Activated CD4-positive, alpha-beta T cell treated with anti-CD3 and anti-CD28 coated beads, Interleukin-2, Interleukin-4, amounts not matched to agents 100 ng/mL and 50 ng/mL, durations not matched to agents 16 hours and 8 hours (primary cell): ENCODE data around the gene CAMKMT.
"Not testable (repeated sequence)": the region's sequence is repeated elsewhere in the genome, so short reads cannot be mapped to it uniquely, and the experiment has no call there.

ENCODE experiments used
- DNase-seq: peaks from one replicate; pipeline ENCODE4 v3.0.0-alpha.2; 2020; ENCODE audit warnings: low spot score

The CAMKMT gene

DNA sequence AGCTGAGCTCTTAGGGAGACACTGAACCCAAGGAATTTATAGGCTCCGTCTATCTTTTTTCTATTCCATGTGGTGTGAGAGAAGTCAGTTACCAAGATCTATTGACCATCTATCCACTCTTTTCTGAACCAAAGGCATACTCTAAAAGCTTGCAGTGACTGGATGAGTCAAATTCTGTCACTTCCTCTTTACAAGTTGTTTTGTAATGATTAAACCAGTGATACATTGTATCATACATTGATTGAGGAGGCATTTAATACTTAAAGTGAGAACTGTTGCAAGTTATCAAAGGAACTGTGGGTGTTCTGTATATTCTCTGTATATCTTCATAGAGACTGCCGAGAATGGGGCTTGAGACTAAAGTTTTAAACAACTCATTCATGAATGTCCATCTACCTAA is 188.8 kb downstream of the CAMKMT start:
- DNase-seq = peak; percentile 24

DNA sequence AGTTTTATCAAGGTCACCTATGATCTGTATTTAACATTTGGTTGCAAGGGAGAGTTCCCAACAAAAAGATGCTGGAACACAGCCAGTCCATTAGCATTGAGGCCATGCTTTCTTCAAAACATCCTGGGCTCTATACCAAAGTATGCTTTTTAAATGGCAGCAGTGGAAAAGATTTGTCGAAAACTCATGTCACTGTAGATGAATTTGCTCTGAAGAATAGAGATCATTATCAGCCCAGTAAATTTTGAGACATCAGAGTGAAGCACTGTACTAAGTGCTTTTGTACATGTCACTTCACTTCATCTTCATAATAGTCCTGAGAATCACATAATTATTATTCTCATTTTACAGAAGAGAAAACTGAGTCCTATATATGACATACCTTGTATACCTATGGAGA is 189.8 kb downstream of the CAMKMT start:
- no peak for DNase-seq

DNA sequence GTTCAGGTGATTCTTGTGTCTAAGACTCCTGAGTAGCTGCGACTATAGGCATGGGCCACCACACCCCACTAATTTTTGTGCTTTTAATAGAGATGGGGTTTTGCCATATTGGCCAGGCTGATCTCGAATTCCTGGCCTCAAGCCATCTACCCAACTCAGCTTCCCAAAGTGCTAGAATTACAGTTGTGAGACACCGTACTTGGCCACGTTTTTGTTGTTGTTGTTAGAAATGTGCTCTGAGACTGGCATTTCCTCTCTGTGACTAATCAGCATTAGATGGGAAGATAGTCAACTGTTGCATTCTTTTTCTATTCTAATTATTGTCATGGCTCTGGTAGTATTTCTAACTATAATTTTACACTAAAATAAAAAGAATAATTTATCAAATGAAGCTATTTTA is 191.7 kb downstream of the CAMKMT start:
- no peak for DNase-seq

DNA sequence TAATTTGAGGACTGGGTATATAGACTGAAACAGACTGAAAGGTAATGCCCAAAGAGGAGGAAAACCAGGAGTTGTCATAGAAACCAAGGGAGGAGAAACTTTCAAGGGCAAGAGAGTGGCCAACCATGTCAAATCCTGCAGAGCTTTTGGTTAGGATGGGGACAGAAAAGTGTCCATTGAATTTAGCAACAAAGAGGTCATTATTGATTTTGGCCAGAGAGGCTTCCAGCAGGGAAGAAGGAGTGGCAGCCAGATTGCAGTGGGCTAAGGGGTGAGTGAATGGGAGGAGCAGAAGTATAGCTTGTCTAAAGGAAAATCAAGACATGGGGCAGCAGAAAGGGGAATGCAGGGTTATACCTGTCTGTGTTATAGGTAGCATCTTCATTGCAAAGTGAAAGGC is 194.0 kb downstream of the CAMKMT start:
- no peak for DNase-seq

DNA sequence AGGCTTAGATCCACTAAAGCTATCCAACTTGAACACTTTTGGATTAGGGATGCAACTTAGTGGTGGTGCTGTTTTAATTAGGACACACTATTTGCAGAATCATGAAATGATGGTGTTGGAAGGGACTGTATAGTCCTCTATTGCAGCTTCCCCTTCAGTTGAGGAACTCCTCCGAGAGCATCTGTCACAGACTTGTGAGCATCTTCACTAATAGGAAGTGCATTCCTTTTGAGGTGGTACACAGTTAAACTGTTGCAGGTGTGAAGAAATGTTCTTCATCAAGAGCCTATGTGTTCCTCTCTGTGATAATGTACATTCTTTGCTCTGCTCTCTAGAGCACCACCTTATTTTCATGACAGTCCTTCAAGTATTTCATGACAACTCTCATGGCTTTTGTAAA is 197.4 kb downstream of the CAMKMT start:
- DNase-seq = no peak

DNA sequence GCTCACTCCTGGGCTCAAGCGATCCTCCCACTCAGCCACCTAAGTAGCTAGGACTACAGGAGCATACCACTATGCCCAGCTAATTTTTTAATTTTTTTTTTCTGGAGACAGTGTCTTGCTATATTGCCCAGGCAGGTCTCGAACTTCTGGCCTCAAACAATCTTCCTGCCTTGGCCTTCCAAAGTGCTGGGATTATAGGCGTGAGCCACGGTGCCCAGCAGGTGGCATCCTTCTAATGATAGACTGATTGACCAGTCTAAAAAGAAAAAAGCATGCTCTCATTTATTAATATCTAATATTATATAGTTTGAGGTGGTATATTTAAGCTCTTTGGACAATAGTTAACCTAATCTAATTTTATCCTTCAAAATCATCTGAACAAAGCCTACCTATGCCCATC is 198.6 kb downstream of the CAMKMT start:
- no peak for DNase-seq

DNA sequence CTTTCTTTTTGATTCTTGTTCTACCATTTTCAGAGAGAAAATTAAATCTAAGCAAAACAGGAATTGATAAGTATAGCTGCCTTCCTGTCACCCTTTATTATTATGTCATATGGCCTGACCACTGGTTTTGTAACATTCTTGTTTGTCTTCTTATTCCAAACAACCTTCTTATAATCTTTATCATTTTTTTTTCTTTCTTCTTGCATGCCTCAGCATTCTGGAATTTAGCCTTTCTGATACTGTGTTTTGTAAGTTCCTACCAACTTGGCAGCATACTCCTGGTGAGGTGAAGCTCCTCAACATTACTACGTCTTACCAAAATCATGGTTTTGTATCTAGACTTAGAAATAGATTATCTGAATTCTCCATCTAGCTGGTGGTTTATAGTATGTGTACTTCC is 199.2 kb downstream of the CAMKMT start:
- DNase-seq = no peak

DNA sequence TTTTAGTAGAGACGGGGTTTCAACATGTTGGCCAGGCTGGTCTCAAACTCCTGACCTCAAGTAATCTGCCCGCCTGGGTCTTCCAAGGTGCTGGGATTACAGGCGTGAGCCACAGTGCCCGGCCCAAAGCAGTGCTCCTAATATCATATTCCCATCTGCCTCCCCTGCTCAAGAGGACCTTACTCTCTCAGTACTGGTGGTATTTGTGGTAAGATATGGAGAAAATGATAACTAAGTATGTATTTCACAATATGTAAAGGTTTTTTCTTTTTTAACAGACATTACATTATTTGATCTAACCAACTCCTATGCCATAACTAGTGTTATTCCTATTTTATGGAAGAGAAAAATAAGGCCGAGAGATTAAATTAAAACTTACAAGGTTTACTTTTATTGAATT is 201.0 kb downstream of the CAMKMT start:
- DNase-seq = no peak

DNA sequence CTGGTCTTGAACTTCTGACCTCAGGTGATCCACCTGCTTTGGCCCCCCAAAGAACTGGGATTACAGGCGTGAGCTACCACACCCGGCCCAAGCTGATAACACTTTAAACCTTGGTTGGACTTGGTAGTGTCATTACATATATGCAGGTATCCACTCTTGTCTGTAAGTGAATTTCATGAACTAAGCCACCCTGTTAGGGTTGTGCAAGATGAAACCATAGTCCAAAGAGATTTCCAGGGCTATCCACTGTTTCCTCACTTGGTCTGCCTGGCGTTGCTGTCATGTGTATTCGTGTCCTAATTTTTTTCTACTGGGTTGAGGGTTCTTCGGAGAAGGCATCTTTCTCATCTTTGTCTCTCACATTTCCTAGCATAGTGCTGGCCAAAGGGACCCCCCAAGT is 203.0 kb downstream of the CAMKMT start:
- DNase-seq = no peak

DNA sequence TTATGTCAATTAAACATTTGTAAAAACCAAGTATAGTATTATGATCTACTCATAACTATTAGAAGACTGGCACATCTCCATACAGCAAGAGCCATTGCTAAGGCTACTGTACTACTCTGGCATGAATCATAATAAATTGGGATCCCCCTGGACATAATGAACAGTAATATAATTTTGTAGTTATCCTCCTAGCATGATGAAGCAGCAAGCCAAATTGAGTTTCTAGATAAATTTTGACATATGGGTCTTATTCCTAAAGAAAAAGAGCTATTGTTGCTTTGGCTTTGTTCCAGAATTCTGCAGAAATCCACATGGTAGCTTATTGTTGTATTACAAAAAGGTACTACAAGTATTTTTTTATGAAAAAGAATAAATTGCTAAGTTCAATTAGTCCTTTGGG is 204.3 kb downstream of the CAMKMT start:
- DNase-seq = no peak

DNA sequence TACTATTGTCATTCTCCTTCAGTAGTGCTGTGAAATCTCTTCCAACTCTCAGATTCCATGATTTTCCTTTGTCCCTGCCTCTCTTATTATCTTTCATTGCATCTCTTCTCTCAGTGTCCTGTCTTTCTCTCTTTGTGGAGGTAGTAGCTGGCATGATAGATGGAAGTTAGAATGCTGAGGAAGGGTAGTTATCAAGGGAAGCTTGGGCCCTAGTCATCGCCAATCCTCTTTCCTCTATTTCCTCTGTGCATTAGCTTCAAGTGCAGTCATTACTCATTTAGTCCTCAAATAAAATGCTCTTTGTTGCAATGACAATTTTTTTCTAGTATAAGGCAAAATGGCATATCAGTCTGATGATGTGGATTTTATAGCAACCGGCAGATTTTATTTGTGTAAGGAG is 207.7 kb downstream of the CAMKMT start:
- DNase-seq = no peak

DNA sequence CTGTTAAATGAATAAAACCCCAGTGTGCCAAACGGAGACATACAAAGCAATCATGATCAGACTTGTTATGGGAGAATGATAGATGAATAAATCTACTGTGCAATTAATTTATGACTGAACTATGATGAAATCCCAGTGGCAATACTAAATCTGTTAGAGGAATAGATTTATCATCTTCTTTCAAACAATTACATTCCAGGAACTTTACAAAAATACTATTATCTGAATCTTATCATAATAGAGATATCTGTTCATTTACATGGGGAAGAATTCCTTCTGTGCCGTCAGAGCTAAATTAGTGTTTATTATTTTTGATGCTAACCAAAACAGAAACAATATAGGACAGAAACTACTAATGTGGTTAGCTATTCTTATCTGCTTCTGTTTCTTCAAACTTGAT is 208.5 kb downstream of the CAMKMT start:
- no peak for DNase-seq

DNA sequence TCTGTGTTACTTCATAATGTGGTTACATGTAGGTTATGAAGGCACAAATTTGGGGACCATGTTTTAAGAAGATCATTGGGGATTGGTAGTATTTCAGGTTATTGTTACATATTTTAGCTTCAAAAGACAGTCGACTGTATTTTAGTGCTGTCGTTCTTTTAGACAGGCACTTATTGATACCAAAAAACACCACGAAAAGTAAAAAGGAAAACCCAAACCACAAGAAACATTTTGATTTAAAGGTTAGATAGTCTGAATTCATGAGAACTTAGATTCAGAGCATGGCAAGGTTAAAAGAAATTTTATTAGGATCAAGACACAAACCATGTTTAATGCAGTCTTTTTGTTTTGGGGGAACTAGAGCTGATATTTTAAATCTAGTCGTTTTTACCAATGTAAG is 209.0 kb downstream of the CAMKMT start:
- DNase-seq = no peak

DNA sequence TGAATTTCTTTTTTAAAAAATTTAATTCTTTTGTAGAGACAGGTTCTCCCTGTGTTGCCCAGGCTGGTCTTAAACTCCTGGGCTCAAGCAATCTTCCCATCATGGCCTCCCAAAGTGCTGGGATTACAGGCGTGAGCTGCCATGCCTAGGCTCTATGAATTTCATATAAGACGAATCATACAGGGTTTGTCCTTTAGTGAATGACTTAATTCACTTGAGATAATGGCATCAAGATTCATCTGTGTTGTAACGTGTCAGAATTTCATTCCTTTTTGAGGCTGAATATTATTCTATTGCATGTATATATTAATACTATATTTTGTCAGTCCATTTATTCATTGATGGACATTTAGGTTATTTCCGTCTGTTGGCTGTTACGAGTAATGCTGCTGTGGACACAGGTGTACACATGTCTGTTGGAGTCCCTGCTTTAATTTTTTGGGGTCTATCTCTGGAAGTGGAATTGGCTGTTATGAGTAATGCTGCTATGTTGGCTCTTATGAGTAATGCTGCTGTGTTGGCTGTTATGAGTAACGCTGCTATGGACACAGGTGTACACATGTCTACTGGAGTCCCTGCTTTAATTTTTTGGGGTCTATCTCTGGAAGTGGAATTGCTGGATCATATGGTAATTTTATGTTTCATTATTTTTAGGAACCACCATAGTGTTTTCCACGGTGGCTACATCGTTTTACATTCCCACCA is 210.6 kb downstream of the CAMKMT start:
- no peak for DNase-seq

DNA sequence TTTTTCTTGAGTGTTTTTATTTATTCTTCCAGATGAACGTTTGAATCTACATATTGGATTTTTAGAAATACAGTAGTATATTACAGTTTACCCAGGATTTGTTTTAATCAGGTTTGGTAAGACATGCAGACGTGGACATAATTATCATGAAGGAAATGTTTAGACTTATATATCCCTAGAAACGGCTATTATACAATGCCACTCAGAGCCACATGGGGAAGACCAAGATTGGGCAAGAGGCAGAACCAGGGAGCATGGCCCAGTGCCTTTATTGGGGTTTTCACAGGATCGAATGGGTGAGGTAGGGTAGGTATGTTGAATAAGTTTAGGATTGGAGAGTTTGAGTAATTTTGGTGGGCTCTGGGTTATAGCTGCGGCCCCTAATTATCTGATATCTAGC is 212.2 kb downstream of the CAMKMT start:
- no peak for DNase-seq

DNA sequence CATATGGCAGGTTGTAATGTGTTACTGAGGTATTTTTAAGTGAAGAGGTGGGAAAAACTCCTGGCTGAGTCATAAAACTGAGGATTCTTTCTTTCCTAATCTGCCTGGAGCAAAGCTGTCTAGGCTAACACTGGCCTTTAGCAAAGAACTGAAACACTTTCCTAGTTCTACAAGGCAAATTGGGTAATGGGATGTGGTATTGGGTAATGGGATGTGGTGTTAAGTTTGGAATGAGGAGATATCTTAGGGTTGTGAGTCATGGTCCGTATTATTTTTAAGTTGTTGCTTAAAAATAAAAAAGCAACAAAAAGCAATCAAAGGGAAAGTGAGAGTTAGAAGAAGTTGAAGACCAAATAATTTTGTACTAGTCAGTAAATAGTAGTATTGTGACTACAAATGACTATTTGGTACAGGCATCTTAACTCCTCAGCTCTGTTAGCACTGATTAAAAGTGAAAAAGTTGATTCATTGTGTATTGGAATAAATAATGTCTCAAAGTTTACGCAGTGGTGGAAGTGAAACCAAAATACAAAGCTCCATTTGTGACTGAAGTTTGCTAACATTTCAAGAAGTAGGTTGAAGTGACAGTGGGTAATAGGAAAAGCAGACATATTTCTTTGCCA is 216.8 kb downstream of the CAMKMT start:
- peak; percentile 70 for DNase-seq

DNA sequence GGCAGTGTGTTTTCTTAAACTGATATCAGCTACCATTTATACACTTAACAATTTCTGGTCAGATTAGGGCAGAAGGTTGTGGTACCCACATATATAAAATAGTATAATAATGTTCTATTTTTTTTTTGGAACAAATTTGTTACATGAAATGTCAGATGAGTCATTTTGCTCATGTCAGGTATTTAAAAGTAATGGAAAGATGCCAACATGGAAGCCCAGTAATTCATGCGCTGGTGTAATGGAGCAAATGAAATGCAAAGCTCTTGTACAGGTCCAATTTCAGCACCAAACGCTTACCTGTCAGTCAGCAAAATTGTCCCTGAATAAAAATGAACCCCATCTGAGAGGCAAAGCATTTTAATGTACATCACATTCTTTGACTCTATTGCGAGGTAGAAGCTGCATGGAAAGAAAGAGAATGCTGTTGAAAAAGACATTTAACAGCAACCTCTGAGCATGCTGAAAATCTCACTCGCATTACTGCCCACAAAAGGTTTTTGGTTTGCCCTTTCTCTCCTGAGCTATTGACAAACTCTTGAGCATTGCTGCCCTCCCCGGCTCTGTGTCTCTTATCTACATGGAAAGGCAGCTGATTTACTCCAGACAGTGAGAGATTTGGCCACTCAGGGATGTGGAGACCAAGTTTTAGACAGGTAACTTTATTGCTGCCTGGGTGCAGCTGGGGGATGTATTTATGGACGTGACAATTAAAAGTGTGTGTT is 217.5 kb downstream of the CAMKMT start:
- DNase-seq = no peak

DNA sequence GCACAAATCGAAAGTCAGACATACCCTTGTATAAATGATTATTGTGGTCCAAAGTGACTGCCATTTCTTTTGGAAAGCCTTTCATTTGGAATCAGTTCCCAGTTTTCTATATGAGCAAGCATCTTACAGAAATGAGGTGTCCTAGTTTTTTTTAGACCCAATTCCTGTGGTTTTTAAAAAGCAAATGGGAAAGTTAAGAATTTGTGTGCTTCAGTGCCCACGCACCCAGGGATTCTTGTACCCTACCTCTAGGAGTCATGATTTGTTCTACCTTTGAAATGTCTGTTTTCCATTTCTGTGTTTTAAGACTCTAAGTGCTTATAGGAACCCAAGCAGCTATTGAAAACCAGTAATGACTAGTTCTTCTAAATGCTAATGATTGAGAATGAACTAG is 218.1 kb downstream of the CAMKMT start:
- no peak for DNase-seq

DNA sequence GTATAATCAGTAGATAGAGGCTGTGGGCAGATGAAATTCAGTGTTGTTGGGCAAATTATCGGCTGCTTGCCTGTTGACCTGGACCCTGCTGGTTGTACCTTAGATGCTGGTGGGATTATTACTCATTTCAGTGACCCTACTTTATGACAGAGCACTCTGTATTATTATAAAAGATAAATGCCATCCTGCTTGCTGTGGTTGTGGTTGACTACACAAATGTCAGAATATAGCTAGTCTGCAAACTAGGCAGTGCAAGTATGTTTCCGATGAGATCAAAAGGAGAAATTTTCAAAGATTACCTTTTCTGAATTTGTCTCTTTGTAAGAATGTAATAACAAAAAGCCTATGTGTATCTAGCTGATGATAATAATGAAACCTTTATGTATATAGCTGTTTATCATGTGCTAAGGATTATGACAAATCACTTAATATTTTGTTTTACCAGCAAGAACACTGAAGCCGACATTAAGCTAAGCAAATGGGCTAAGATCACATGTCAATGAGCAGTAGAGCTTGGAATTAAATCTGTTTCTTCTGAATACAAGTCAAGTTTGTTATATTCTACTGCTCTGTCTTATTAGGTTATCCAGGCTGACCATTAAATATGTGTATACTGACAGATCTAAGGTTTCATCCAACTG is 219.2 kb downstream of the CAMKMT start:
- DNase-seq = no peak

DNA sequence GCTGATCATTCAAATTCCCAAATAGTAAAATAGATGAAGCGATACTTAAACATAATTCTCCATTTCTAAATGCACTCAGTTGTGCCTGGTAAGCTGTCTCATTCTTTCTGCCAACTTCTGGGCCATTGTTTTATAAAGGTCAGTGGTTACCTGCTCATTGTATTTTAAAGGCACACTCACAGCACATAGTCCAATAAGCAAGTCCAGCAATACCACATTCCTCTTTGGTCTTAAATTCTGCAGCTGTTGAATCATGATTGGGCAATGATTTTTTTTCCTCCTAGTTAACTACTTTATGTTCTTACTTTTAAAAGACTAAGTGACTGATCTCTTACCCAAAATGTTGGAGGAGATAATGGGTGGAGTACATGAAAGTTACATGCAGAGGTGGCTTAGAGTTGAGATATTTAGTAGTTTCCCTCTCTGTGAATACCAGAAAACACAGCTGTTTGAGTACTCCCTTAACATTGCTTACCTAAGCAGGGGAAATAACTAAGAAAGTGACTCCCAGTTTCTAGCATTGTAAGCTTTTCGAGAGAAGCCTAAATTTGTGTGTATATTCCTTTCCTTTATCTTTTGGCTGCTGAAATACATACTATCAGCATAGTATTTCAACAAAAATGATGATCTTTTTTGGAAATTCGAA is 220.7 kb downstream of the CAMKMT start:
- DNase-seq = no peak

DNA sequence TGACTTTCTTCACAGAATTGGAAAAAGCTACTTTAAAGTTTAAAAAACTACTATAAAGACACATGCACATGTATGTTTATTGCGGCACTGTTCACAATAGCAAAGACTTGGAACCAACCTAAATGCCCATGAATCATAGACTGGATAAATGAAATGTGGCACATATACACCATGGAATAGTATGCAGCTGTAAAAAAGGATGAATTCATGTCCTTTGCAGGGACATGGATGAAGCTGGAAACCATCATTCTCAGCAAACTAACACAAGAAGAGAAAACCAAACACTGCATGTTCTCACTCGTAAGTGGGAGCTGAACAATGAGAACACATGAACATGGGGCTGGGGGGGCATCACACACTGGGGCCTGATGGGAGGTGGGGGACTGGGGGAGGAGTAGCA is 233.9 kb downstream of the CAMKMT start:
- DNase-seq = not testable (repeated sequence)

DNA sequence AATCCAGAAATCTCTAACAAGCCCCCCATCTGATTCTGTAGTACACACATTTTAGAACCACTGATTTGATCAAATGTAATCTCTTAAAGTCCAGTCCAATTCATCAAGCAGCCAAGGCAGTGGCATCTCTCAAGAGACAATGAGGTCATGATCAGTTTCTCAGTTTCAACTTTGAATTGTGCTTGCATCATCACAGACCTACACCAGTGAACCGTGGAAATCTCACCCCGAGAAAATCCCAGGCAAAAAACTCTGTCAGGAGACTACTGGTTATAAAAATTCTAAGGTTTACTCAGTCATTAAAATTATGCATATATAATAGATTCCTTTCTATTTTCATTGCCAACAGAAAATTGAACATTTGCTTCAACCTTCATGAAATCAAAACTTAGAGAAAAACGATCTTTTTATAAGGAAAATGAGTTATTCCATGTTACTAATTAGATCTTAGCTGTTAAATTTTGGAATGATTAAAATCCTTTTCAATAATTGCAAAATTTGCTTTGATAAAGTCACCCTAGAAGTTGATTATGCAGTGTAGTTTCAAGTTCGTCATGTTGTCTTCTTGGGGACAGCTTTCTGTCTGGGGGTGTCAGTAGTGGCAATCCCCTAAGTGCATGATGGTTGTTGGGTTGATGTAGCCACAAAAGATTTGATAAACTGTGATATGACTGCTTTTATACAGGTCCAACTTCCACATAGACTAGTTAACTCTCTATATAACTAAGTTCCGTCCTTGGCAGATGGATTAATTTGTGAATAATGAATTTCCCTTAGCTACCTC is 235.0 kb downstream of the CAMKMT start:
- no peak for DNase-seq
